ENCODE data around the gene LSM14B.
"Not testable (repeated sequence)": the region's sequence is repeated elsewhere in the genome, so short reads cannot be mapped to it uniquely, and the experiment has no call there.

The LSM14B gene

DNA sequence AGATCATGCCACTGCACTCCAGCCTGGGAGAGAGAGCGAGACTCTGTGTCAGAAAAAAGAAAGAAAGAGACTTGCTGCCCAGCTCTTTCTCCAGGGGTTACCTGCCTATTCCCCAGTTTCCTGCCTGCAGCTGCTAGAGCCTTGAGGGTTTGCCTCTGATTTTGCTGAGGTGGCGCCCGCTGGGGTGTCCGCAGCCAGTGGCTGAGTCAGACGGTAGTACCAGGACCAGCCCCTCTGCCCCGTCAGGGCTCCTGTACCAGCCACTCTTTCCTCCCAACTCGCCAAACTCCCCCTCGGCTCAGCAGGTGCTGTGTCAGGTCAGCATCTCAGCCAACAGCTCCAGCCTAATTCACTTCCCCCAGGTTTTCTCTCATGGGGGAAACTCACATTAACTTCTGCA, 7.4 kb upstream of the LSM14B start:
- ATAC-seq: no peak
- no peak for DNase-seq

- ATAC-seq, DNase-seq: not testable (repeated sequence)
Observed at GRCh38 chr20:62115800-62116407, 6.4 kb upstream of the LSM14B start.

DNA sequence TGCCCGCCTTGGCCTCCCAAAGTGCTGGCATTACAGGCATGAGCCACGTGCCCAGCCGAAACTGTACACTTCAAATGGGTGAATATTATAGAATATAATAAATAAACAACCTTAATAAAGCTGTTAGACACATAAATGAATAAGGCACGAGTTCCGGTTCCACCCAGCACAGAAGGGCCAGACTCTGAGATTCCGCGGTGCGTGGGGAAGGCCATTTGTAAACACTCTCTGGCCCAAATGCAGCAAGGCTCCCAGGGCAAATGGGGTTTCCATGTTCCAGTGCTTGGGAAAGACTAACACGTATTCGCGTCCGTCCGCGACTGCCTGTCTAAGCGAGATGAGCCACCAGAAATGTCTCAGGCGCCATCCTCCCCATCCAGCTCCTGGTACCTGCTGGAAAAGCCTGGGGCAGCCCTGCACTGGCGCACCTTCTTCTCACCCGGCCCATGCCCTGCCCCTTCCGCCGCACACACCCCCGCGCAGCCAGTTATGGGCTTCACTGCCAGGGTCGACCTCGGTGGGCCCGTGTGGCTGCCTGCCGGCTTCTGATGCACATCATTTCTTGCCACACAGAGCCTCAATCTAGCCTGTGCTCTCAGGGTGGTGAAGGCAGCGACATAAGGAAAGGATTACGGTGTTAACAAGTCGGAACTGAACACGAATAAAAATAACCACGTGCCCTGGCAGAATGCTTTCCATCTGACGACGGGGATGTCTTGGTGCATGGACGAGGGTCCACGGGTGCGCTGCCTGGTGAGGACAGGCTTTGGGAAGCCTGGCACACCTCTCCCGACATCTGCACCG, 5.5 kb upstream of the LSM14B start:
- ATAC-seq (no peak), DNase-seq (no peak)

GRCh38 chr20:62117362-62117646, 5.0 kb upstream of the LSM14B start:
- DNase-seq (no peak), ATAC-seq (no peak)

DNA sequence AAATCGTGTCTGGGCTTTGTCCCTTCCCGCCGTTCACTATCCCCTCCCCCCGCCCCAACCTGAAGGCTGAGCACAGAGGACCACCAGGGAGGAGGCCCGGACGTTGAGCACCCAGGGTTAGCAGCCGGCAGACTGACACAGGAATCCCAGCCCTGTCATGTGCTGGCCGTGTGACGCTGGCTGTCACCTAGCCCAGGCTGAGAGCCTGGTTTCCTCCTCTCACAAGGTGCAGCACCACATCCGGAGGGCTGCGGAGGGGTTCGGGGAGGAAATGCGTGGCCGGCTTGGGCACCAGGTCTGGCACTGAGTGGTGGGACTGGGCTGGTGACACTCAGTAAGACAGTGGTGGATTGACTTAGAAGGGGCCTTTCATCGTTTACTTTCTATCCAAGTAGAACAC, 4.6 kb upstream of the LSM14B start:
- no peak for ATAC-seq
- peak; percentile 57 for DNase-seq

- ATAC-seq (no peak), DNase-seq (no peak)
Observed at GRCh38 chr20:62118113-62119043, 3.9 kb upstream of the LSM14B start.

DNA sequence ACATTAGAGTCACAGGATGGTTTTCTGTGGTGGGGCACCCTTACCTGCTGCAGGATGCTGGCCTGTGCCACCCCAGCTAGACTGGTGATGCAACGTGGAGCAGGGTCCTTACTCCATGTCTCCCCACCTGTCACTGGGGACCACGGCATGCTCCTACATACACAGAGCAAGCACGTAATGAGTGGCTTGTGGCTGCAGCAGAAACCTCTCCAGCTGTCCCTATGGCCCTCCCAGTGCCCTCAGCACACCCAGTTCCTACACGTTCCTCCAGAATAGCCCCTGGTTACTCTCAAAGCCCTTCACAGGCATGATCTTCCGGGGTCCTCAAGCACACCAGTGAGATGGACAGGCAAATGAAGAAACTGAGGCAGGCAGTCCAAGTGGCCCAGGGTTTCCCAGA, 3.2 kb upstream of the LSM14B start:
- ATAC-seq (no peak), DNase-seq (no peak)

GRCh38 chr20:62119591-62120364, 2.5 kb upstream of the LSM14B start:
- DNase-seq: no peak
- ATAC-seq: no peak

GRCh38 chr20:62120365-62120762, 1.9 kb upstream of the LSM14B start:
- no peak for DNase-seq

DNA sequence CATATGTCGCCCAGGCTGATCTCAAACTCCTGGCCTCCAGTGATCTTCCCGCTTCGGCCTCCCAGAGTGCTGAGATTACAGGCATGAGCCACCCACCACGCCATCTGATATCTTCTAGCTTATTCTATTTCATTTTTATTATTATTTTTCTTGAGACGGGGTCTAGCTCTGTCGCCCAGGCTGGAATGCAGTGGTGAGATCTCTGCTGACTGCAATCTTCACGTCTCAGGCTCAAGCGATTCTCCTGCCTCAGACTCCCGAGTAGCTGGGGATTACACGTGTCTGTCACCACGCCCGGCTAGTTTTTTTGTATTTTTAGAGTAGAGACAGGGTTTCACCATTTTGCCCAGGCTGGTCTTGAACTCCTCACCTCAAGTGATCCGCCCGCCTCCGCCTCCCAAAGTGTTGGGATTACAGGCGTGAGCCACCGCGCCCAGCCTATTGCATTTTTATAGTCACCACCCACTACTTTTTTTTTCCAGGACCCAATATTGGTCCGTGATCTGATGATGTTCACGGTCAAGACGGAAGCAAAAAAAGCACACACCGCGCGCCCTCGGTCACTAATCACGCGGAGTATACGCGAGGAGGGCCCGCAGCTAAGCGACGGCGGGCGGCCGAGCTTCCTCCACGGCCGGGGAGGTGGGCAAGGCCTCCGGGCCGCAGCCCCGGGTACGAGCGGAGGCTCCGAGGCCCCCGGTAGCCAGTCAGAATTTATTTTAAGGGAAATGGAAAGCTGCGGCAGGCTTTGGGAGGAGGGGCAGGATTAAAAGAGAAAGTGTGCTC, 1.1 kb upstream of the LSM14B start:
- ATAC-seq (peak; percentile 3), DNase-seq (no peak)

More at GRCh38 chr20:62120365-62120762, 1.9 kb upstream of the LSM14B start:
- no peak for ATAC-seq

DNA sequence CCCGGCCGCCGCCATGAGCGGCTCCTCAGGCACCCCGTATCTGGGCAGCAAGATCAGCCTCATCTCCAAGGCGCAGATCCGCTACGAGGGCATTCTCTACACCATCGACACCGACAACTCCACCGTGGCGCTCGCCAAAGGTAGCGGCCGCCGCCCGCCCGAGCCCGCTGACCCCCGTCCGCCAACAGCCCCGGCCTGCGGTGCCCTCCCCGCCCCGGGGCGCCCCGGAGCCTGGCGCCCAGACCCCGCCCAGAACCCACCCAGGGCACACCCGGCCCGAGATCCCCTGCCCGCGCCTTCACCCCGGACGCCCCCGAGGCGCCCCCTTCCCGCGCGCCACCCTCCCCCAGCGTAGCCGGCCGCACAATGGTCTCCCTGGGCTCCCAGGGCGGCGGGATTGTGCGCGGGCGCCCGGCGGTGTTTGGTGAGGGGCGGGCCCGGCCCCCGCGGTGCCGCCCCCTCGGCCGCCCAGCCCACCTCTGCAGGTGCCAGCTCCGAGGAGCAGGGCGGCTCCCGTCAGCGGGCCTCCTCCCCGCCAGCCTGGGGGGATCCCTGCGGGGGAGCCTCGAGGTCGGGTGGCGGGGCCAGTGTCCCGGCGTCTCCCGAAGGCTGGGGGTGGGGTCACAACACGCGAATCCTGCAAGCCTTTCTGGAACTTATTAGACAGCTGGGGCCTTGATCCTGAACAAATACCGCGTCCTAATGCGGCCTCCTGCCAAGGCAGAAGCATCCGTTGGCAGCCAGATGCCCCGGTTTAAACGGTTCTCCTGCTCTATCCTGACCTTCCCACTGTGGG, 577 bp downstream of the LSM14B start:
- peak; percentile 5 for ATAC-seq
- DNase-seq: peak; percentile 53

DNA sequence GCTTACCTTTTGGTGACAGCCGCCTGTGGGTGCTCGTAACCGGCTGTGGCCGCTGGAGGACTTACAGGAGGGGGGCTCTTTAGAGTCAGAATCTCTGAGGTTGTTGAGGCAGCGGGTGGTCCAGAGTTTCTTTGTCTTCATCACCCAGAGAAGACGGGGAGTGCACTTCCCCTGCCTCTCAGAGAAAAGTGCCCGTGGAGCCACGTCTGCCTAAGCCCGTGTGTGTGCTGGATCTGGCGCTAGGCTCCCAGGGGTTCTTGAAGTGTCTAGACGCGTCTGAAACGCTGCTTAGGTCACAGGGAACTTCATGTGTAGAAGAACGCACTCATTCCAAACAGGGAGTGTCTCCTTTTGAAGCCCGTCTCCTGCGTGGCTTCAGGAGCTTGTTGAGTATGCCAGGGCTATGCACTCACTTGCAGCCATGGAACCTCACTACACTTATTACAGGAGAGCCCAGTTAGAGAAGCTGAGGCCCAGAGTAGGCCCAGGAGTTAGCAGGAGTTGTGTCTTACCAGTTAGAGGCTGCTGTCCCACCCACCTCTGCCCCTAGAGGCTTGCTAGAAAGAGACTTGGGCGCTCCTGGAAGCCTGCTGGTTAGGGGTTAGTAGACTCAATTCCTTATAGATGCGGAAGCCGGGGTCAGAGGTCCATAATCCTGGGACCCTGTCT, 1.3 kb downstream of the LSM14B start:
- no peak for ATAC-seq
- DNase-seq: peak; percentile 17

GRCh38 chr20:62126141-62126540, 3.9 kb downstream of the LSM14B start:
- no peak for DNase-seq

GRCh38 chr20:62127799-62128198, 5.5 kb downstream of the LSM14B start:
- ATAC-seq (no peak), DNase-seq (no peak)

More at GRCh38 chr20:62126141-62126540, 3.9 kb downstream of the LSM14B start:
- ATAC-seq: no peak

- DNase-seq: no peak
- ATAC-seq: no peak
Observed at GRCh38 chr20:62128502-62128901, 6.2 kb downstream of the LSM14B start.

DNA sequence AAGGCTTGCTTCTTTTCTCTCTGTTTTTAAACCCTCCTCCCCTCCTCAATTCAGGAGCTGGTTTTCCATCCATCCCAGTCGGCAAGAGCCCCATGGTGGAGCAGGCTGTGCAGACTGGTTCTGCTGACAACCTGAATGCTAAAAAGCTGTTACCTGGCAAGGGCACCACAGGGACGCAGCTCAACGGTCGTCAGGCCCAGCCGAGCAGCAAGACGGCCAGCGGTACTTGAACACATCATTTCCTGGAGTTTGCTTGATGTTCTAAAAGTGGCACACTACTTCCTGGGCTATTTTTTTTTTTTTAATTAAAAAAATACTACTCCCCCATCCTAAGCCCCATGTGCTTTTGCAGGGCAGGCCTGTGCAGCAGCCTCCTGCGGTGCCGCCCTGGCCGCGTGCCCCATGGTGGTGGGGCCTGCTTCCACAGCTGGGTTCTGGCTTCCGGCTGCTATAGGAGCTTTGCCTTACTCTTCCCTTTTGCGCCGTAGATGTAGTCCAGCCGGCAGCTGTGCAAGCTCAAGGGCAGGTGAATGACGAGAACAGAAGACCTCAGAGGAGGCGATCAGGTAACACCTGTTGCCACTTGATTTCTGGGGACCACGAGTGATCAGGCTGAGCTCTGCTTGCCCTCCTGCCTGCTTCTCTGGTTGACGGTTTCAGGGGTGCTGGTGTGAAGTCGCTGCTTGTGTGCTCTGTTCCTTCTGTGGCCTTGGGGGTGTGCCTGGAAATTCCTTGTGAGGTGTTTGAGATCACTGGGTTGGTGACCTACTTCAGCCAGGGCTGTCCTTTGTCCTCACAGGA, 7.7 kb downstream of the LSM14B start:
- no peak for ATAC-seq
- DNase-seq: no peak

- DNase-seq (no peak), ATAC-seq (no peak)
Observed at GRCh38 chr20:62131560-62132320, 9.5 kb downstream of the LSM14B start.

DNA sequence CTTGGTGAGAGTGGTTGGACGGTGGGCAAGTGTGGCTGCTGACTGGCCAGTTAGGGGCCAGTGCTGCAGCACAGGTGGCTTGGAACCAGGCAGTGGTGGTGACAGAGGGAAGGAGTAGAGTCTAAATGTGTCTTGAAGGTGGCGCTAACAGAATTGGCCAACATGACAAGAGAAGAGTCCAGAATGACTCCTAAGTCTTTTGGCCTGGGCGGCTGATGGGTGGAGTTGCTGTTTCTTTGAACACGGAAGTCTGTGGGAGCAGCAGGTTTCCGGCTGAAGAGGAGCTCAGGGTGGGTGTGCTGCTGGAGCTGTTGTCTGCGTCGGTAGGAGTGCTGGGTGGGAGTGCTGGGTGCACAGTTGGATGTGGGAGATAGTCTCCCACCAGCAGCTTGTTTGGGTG, 10.1 kb downstream of the LSM14B start:
- ATAC-seq (no peak), DNase-seq (no peak)

Data from stimulated activated naive CD8-positive, alpha-beta T cell treated with anti-CD3 and anti-CD28 coated beads, Interleukin-15, Interleukin-2, amounts not matched to agents 100 U/mL and 50 U/mL, for 24 hours (primary cell).